NCI-H146 (cell line): ENCODE data around the gene TMEM123.

Experiments
- DNase-seq: peaks from one replicate; lab custom pipeline; 2025; lab: John Stamatoyannopoulos, UW

Gene TMEM123

DNA sequence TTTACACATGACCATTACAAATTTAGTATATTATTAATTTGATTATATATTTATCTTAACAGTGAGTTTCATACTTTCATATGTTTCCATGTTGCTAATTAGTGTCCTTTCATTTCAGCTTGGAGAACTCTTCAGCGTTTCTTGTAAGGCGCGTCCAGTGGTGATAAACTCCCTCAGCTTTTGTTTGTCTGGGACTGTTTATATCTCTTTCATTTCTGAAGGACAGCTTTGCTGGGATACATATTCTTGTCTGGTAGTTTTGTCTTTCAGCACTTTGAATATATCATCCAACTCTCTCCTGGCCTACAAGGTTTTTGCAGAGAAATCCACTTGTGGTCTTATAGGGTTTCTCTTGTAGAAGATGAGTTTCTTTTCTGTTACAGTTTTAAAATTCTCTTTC is 93.2 kb downstream of the TMEM123 start:
- no peak for DNase-seq

DNA sequence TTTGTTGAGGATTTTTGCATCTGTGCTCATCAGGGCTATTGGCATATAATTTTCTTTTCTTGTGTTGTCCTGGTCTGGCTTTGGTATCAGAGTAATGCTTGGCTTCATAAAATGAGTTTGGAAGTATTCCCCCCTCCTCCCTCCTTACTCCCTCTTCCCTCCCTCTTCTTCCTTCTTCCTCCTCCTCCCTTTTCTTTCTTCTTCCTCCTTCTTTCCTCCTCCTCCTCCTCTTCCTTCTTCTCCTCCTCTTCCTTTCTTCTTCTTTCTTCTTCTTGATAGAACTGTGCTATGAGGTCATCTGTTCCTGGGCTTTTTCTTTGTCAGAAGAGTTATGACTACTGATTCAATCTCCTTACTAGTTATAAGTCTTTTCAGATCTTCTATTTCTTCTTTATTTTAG is 95.4 kb downstream of the TMEM123 start:
- DNase-seq: no peak

DNA sequence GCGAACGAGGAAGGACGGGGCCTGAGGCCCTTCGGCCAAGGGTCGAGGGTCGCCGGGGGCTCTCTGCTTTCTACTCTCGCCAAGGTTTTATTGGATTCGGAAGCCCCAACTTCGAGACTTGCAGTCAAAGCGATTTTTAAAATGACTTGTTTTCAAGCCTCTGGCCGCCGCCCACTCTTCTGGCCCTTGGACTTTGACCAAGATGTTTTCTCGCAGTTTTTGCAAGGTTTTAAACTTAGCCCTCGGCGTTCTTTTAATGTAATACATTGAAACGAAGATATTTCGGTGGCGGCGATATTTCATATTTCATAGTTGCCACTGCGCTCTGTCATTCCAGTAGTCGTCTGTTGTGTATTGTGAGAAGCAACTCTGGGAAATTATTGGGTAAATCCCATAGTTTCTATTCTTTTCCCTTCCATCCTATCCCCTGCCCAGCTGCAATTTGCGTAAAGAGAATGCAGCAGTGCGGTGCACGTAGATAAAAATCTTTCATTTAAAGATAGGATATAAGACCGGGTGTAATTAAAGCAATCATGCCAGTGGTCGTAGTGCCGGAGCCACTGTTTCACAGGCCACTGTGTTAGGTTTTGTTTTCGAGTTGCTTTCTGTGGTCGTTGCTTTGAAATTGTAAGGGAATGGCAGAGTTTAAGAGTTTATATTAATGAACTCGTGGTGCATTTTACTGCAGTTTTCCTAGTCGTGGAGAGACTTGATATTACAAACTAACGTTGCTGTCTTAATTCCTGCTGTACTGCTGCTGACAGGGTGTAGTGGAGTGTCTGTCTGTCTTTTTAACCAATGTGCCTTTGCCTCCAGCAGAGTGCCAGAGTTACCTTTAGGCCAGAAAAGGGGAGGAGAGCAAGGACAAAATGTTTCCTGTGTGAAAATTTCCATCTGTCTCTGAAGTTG is 104.8 kb downstream of the TMEM123 start:
- peak; percentile 28 for DNase-seq

DNA sequence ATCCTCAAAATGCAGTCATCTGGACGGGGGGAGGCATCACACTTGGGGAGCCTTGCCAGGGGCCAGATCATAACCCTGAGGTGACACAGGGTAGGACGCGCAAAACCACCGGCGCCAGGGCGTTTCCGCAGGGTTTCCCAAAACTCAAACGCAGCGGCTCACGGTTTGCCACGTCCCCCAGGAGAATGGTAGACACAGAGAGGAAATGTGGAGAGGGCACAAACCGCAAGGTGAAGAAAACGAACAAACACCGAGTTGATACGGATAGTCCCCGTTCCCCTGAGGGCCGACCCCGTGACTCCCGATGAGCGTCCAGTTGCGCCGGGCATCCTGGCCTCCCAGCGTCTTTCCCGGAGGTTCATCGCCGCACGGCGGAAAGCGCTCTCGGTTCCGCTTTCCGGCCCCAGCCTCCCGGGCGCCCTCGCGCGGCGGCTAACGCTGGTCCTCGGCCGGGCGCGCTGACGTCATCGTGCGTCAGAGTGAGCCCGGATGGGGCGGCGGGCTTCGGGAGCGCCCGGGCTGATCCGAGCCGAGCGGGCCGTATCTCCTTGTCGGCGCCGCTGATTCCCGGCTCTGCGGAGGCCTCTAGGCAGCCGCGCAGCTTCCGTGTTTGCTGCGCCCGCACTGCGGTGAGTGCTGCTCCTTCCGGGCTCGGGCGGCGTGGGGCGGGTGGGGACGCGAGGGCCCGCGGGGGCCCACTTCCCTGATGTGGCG is 105.7 kb downstream of the TMEM123 start, which contains the start of gene BIRC2:
Gene BIRC2, plus strand, starts transcription at position 467 of the 714 bp plus-strand sequence. CDS start 2,641 bp downstream, outside the sequence.
- peak; percentile 92 for DNase-seq

DNA sequence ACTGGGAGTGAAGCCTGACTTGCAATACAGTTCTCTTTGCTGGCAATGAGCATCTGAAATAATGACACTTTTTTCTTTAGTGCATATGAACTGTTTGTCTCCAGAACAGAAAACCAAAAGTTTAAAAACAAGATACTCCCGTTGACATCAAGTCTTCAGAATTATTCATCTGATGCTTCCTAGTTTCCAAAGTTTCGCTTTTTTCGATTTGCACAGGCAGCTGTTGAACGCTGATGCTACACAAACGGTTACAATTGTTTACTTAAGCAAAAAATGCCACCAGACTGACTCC is 106.2 kb downstream of the TMEM123 start:
- no peak for DNase-seq
